ENCODE data around the gene COL8A2.

Gene COL8A2

DNA sequence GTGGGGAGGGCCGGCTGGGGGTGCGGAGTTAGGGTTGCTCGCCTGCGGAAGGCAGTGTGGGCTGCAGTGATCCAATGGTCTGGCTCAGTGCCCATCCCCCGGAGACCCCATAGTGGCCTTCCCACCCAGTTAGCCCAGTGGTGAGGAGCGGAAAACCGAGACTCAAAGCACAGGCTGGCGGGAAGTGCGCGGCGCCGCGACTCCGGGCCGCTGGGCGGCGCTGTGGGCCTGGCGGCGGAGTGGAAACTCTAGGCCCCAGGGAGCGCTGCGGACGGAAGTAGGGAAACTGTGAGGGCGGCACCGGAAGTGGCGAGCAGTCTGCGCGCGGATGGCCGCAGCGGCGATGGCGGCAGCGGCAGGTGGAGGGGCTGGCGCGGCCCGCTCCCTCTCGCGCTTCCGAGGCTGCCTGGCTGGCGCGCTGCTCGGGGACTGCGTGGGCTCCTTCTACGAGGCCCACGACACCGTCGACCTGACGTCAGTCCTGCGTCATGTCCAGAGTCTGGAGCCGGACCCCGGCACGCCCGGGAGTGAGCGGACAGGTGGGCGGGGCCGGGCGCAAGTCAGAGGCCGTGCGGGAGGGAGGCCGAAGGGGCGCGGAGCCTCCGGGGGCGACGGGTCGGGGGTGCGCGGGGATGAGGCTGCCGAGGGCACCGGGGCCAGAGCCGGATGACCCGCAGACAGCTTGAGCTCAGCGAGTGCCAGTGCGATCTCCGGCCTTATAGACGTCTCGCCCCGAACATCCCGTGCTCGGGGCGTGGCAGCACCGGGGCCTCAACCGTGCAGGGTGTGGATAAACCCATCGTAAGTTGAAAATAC lies 36.2 kb downstream of the COL8A2 start, which contains the start of gene ADPRS:
Gene ADPRS, plus strand, starts transcription at position 316 of the 816 bp plus-strand sequence. Its CDS starts 13 bp downstream, at position 329.
- peak; percentile 89 to 94 for DNase-seq

GRCh38 chr1:36088265-36088576 lies 36.8 kb downstream of the COL8A2 start:
- DNase-seq, result no peak

GRCh38 chr1:36087233-36088123 lies 37.5 kb downstream of the COL8A2 start:
- no peak for DNase-seq

DNA sequence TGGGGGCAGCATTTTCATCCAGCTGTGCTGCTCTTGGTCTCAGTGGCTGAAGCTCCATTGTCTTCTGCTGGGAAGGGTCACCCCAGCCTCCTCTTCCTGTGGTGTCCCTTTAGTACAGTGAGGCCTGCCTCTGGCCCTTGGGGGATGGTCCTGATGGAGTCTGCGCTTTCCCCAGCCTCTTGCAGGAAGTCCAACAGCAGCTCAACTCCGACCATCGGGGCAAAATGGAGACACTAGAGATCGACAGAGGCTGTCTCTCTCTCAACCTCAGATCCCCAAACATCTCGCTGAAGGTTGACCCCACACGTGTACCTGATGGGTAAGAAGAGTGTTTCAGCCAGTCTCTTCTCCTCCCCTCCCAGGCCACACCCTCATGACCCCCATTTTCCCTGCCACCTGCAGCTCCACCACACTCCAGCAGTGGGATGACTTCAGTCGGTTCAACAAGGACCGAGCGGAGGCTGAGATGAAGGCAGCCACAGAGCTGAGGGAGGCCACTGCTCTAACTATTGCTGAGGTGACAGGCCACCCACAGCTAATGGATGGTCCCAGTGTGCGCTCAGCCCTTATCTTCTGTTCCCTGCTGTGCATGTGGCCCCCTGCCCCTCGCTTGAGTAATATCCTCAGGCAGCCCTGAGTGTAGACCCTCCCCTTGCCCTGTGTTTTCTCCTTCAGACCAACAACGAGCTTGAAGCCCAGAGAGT lies 38.3 kb downstream of the COL8A2 start:
- no peak for DNase-seq

- DNase-seq, result no peak
These were observed 39.1 kb downstream of the COL8A2 start for GRCh38 chr1:36085686-36086526.

- DNase-seq, result no peak
These were observed 39.9 kb downstream of the COL8A2 start for GRCh38 chr1:36085126-36085525.

DNA sequence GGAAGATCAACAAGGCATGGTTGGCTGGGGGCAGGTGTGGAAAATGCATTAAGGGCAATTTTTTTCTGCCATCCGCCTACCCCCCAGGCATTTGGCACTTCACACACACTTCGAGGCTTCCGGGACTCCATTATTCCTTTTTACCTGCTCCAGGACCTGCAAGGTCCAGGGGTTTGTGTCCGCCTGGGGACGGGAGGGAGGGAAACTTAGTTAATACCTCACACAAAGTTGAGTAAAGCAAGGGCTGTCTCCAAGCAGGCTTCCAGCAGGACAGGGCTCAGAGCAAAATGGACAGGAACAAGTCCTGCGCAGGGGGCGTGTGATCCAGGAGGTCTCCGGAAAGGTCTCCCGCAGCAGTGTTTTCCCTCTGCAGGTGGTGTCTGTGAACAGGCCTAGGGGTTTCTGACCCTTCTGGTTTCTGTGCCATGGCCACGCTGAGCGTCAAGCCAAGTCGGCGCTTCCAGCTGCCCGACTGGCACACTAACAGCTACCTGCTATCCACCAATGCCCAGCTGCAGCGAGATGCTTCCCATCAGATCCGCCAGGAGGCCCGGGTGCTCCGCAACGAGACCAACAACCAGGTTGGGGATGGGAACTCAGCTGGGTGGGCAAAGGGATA lies 40.4 kb downstream of the COL8A2 start:
- DNase-seq, result no peak

GRCh38 chr1:36083635-36084496 lies 41.2 kb downstream of the COL8A2 start, which contains the start of gene TEKT2:
Gene TEKT2, plus strand, starts transcription at chr1:36084094. Its CDS starts 828 bp downstream, at chr1:36084922.
- DNase-seq, result no peak

- no peak for DNase-seq
These were observed 41.8 kb downstream of the COL8A2 start for GRCh38 chr1:36083219-36083618.

DNA sequence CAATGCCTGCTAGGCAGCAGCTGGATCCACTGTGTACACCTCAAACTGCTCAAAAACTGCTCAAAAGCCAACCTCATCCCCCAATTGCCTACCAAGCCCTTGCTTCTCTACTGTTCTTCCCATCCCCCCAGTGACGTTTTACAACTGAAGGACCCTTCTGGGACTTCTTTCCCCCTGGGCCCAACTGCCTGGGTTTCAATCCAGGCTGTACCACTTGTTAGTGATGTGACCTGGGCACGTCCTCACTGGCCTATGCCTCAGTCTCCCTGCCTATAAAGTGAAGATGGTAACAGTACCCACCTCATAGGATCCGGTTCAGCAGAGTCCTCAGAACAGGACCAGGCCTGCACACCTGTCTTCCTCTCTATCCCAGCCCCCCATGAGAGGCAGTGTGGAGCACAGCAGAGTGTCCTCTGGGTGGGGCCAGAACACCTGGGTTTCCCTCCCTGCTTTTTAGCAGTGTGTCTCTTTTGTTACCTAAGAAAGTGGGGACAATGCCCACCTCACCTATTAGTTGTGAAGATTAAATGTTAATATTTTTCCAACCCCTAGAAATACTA lies 43.0 kb downstream of the COL8A2 start:
- DNase-seq, result no peak

- no peak for DNase-seq
These were observed 44.2 kb downstream of the COL8A2 start for GRCh38 chr1:36080801-36081200.

DNA sequence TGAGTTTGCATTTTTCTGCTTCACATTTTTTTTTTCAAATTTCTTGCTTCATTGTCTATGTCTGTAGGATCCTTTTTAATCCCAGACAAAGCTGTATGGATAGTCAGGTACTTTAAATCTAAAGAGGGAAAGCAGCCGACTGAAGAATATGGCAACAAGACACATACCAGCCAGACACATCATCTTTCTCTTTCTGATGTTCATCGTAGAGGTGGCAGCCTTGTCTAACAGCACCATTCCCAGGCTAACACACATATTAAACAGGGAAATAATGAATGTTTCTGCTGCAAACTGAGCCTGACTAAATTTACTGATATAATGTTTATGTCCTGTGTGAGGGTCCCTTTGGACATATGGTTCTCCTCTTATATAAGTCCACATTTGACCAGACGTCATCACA lies 44.8 kb downstream of the COL8A2 start:
- no peak for DNase-seq

DNA sequence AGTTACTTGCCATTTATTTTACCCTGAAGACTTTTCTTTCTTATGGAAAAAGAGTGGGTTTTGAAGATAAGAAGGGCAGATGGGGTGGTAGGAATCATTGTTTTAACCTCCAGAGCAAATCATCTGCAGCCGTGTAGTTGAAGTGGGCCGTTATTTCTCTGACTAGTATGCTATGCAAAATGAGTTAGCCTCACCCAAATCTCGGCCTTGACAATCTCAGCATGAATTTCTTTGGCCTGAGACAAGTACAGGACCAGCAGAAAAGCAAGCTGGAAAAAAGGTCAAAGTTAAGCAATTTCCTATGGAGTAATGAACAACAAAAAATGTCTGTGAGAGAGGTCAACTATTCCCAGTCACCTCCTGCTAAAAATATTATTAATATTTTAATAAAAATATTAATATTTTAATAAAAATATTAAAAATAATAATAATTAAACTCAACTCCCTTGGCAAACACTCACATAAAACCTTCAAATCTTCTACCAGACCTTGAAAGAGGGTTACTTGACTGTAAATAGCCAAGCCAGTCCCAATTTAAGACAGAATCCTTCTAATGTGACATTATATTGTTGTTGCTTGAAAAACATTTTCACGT lies 47.9 kb downstream of the COL8A2 start:
- no peak for DNase-seq

DNA sequence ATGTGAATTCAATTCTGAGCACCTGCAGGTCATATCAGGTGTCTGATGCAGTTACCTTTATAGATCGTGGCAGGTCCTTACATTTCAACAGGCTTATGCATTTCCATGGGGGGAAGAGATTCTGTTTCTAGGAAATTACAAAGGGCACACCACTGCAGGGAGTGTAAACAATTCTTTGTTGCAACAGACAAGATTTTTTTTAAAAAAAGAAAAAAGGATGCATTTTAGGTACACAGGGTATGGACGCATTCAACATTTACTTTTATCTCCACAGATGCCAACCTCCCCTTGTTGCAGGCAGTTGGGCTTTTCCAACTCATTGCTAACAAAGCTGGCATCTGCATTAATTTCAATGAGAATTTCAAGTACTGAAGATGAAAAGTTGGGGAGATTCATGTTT lies 54.7 kb downstream of the COL8A2 start:
- no peak for DNase-seq

GRCh38 chr1:36068866-36069265 lies 56.2 kb downstream of the COL8A2 start:
- no peak for DNase-seq

- no peak for DNase-seq
These were observed 57.2 kb downstream of the COL8A2 start for GRCh38 chr1:36067871-36068270.

GRCh38 chr1:36062315-36062714 lies 62.7 kb downstream of the COL8A2 start:
- no peak for DNase-seq

DNA sequence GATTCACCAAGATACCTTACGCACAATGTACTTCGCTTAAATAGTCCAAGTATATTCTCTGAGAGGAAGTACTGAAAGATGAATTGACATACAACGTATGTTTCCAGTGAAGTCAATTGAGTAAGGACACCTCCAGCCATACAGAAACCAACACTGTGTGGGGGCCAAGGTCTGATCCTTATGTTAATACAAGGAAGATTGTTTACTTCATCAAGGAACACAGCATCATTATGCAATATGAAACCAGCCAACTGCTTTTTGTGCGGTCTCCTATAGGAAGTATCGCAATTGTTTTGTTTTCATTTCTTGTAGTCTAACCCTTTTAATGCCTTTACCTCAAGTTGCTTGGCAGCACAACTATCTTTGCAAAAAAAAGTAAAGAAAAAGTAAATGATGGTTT lies 69.3 kb downstream of the COL8A2 start:
- no peak for DNase-seq

DNA sequence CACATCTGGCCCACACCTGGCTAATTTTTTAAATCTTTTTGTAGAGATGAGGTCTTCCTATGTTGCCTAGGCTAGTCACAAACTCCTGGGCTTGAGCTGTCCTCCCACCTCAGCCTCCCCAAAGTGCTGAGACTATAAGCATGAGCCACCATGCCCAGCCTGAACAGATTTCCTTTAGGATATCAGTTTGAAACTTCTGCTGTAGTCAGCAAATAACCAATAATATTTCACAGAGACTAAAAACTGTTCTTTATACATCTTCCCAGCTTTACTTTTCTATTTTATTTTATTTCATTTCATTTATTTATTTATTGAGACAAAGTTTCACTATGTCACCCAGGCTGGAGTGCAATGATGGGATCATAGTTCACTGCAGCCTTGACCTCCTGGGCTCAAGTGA lies 71.0 kb downstream of the COL8A2 start:
- no peak for DNase-seq

GRCh38 chr1:36051821-36052220 lies 73.2 kb downstream of the COL8A2 start:
- DNase-seq, result no peak

All from Kasumi-1 (cell line).